CD4-positive, alpha-beta memory T cell (primary cell): Measurements from ENCODE around the gene MPND. TPM values are rescaled to one million over a fixed set of nuclear protein-coding genes. Genes with fewer than 3 reads are reported as not detected.
A peak's percentile ranks its signal among the peaks of the same experiment; 100 is the strongest.

Experiments used
- CTCF ChIA-PET: fragments of 350-600 bp; sonication (Branson Sonifier 250); formaldehyde crosslinking; loops from one replicate; lab custom pipeline; 2021; ENCODE audit warnings: inconsistent platforms; ENCODE audit not compliant: partially characterized antibody; lab: Charles Lee
- POLR2A ChIA-PET: fragments of 350-600 bp; sonication (Branson Sonifier 250); formaldehyde crosslinking; loops from one replicate; lab custom pipeline; 2021; ENCODE audit not compliant: partially characterized antibody; lab: Charles Lee
- DNase-seq, 5 donors: peaks; one replicate each; pipeline versions ENCODE4 v3.0.0 to v3.0.0-alpha.2; 2020 to 2022; ENCODE audit warnings: mixed read lengths in 1 of 5
- H3K27ac ChIP-seq: one replicate; pipeline ENCODE4 v1.7.0; 2013; ENCODE audit warnings: low read depth, low read length
- H3K27me3 ChIP-seq: 2 replicates; pipeline ENCODE4 v1.7.0; 2013; ENCODE audit warnings: mild to moderate bottlenecking, low read length, moderate library complexity; ENCODE audit not compliant: insufficient read depth
- H3K36me3 ChIP-seq: 2 replicates; pipeline ENCODE4 v1.7.0; 2013; ENCODE audit warnings: mild to moderate bottlenecking, low read length, moderate library complexity; ENCODE audit not compliant: insufficient read depth
- H3K4me1 ChIP-seq: 2 replicates; pipeline ENCODE4 v1.7.0; 2013; ENCODE audit warnings: mild to moderate bottlenecking, low read length, moderate library complexity; ENCODE audit not compliant: insufficient read depth
- H3K4me3 ChIP-seq, 2 donors: one replicate each; pipeline ENCODE4 v1.7.0; 2013; ENCODE audit warnings: low read length in 2 of 2, mild to moderate bottlenecking in 1 of 2
- H3K9me3 ChIP-seq, 2 donors: one replicate each; pipeline ENCODE4 v1.7.0; 2013; ENCODE audit warnings: low read length in 2 of 2, control low read depth in 1 of 2; ENCODE audit not compliant: control insufficient read depth in 1 of 2
- H3K27ac Mint-ChIP-seq, 7 donors: one replicate each; pipeline ENCODE4 v1.8.0; 2020 to 2021; ENCODE audit warnings: mixed read lengths in 7 of 7, mild to moderate bottlenecking in 6 of 7, inconsistent platforms in 3 of 7, moderate library complexity in 3 of 7
- H3K27me3 Mint-ChIP-seq, 2 donors: one replicate each; pipeline ENCODE4 v1.8.0; 2020 to 2021; ENCODE audit warnings: mixed read lengths in 2 of 2
- H3K36me3 Mint-ChIP-seq, 2 donors: one replicate each; pipeline ENCODE4 v1.8.0; 2020 to 2021; ENCODE audit warnings: mixed read lengths in 2 of 2, inconsistent platforms in 1 of 2, mild to moderate bottlenecking in 1 of 2
- H3K4me1 Mint-ChIP-seq, 4 donors: one replicate each; pipeline ENCODE4 v1.8.0; 2020 to 2021; ENCODE audit warnings: mixed read lengths in 4 of 4, mild to moderate bottlenecking in 1 of 4
- H3K4me3 Mint-ChIP-seq, 8 donors: one replicate each; pipeline ENCODE4 v1.8.0; 2020 to 2021; ENCODE audit warnings: mixed read lengths in 8 of 8, mild to moderate bottlenecking in 7 of 8, moderate library complexity in 6 of 8, inconsistent platforms in 3 of 8
- H3K9me3 Mint-ChIP-seq, 8 donors: one replicate each; pipeline ENCODE4 v1.8.0; 2020 to 2021; ENCODE audit warnings: mixed read lengths in 8 of 8, mild to moderate bottlenecking in 5 of 8, inconsistent platforms in 3 of 8, moderate library complexity in 1 of 8
- intact Hi-C: fragments of 100-400 bp; cut with micrococcal nuclease; formaldehyde crosslinking; loops from one replicate; pipeline ENCODE4 v1.15.1; 2023
- polyA plus RNA-seq, 2 donors: library from polyadenylated mRNA; unstranded; fragments of 300-500 nt; fragmentation: Illumina TruSeq; gene quantifications; one replicate each; pipeline ENCODE4 v1.2.3, GENCODE V29; 2021
- total RNA-seq, 2 experiments: library from RNA; stranded (reverse); gene quantifications; one replicate each; pipeline ENCODE4 v1.2.3, GENCODE V29; 2021

Gene MPND
- total and polyA plus RNA-seq, 4 experiments from 2014 or later: 3.5 to 27.0 (median 16.9) TPM

- Mint-ChIP-seq H3K27ac (no peak overlapping the region), H3K27me3 (no peaks in the 10 kb centered on the region), H3K9me3 (no peaks in the 10 kb centered on the region), H3K36me3 (peaks cover 7 to 32% of the 10 kb centered on the region in 2 donors), H3K4me3 (no peak overlapping the region), H3K4me1 (peaks cover 0 to 1% (median under 1%) of the 10 kb centered on the region in 4 donors)
- intact Hi-C loops: no loop called here
- POLR2A ChIA-PET: interaction anchor here (0.5 to 1.9 kb wide), 3 partner anchors 19 to 481 kb away, joined by 4 to 7 read pairs (median 4); partner anchors contain the start of genes MPND and SH3GL1
- Histone ChIP-seq H3K36me3 (peaks cover 37% of the 10 kb centered on the region), H3K27ac (no peak overlapping the region), H3K4me1 (no peaks in the 10 kb centered on the region), H3K27me3 (no peaks in the 10 kb centered on the region), H3K9me3 (no peaks in the 10 kb centered on the region), H3K4me3 (no peak overlapping the region)
- CTCF ChIA-PET: interaction anchor here (1.7 kb wide), 1 partner anchor 9 kb away, joined by 9 read pairs; no protein-coding TSS in a partner anchor
- no peak for DNase-seq
These were observed 18.9 kb downstream of the MPND start for GRCh38 chr19:4362101-4362828.

GRCh38 chr19:4362831-4363545 lies 19.6 kb downstream of the MPND start:
- Histone ChIP-seq H3K27ac (no peak overlapping the region), H3K27me3 (no peaks in the 10 kb centered on the region), H3K9me3 (no peaks in the 10 kb centered on the region), H3K4me3 (no peak overlapping the region), H3K36me3 (peaks cover 37% of the 10 kb centered on the region), H3K4me1 (peaks cover 4% of the 10 kb centered on the region)
- H3K4me1 Mint-ChIP-seq: peaks cover 0 to 8% (median 3%) of the 10 kb centered on the region in 4 donors
- H3K9me3 Mint-ChIP-seq: no peaks in the 10 kb centered on the region
- intact Hi-C loops: no loop called here
- no peak for DNase-seq
- H3K27me3 Mint-ChIP-seq: no peaks in the 10 kb centered on the region
- CTCF ChIA-PET: interaction anchor here (1.0 to 1.7 kb wide), 2 partner anchors 10 kb away, joined by 8 to 9 read pairs; no protein-coding TSS in a partner anchor
- POLR2A ChIA-PET: interaction anchor here (0.8 to 1.9 kb wide), 3 partner anchors 19 to 37 kb away, joined by 3 to 7 read pairs (median 4); partner anchors contain the start of genes MPND and SH3GL1
- peaks cover 7 to 32% of the 10 kb centered on the region in 2 donors for H3K36me3 Mint-ChIP-seq
- no peak overlapping the region for H3K4me3 Mint-ChIP-seq
- H3K27ac Mint-ChIP-seq: no peak overlapping the region

- ChIA-PET CTCF (interaction anchor here (1.0 kb wide), 1 partner anchor 11 kb away, joined by 8 read pairs; no protein-coding TSS in a partner anchor), POLR2A (interaction anchor here (0.8 to 1.9 kb wide), 3 partner anchors 20 to 37 kb away, joined by 3 to 7 read pairs (median 4); partner anchors contain the start of genes MPND and SH3GL1)
- no peak overlapping the region for H3K4me3 Mint-ChIP-seq
- no peak overlapping the region for H3K27ac Mint-ChIP-seq
- H3K4me1 ChIP-seq: peaks cover 11% of the 10 kb centered on the region
- H3K36me3 Mint-ChIP-seq: peaks cover 7 to 35% of the 10 kb centered on the region in 2 donors
- H3K27me3 ChIP-seq: no peaks in the 10 kb centered on the region
- no peak for DNase-seq
- H3K36me3 ChIP-seq: peaks cover 37% of the 10 kb centered on the region
- intact Hi-C loops: no loop called here
- H3K27ac ChIP-seq: no peak overlapping the region
- H3K9me3 Mint-ChIP-seq: no peaks in the 10 kb centered on the region
- no peaks in the 10 kb centered on the region for H3K9me3 ChIP-seq
- peaks cover 3 to 14% (median 4%) of the 10 kb centered on the region in 4 donors for H3K4me1 Mint-ChIP-seq
- H3K4me3 ChIP-seq: no peak overlapping the region
- no peaks in the 10 kb centered on the region for H3K27me3 Mint-ChIP-seq
These were observed 20.4 kb downstream of the MPND start for GRCh38 chr19:4363571-4364304.

- no peaks in the 10 kb centered on the region for H3K27me3 ChIP-seq
- Mint-ChIP-seq H3K36me3 (peaks cover 6 to 38% of the 10 kb centered on the region in 2 donors), H3K9me3 (no peaks in the 10 kb centered on the region), H3K27ac (peak overlapping the region in 1 of 7 donors; percentile 18), H3K4me3 (no peak overlapping the region), H3K27me3 (no peaks in the 10 kb centered on the region), H3K4me1 (peaks cover 7 to 28% (median 15%) of the 10 kb centered on the region in 4 donors)
- H3K36me3 ChIP-seq: peaks cover 28% of the 10 kb centered on the region
- no peaks in the 10 kb centered on the region for H3K9me3 ChIP-seq
- H3K4me3 ChIP-seq: no peak overlapping the region
- ChIA-PET CTCF (interaction anchor here (0.8 to 2.6 kb wide), 5 partner anchors 10 to 156 kb away, joined by 3 to 18 read pairs (median 4); partner anchors contain the start of genes CHAF1A and SH3GL1), POLR2A (interaction anchor here (1.4 to 5.2 kb wide), 3 partner anchors 13 to 37 kb away, joined by 4 to 42 read pairs (median 4); partner anchors contain the start of genes CHAF1A and MPND)
- intact Hi-C loops: no loop called here
- H3K4me1 ChIP-seq: peaks cover 26% of the 10 kb centered on the region
- DNase-seq: no peak
- no peak overlapping the region for H3K27ac ChIP-seq
These were observed 22.0 kb downstream of the MPND start for GRCh38 chr19:4365341-4365740.

GRCh38 chr19:4365791-4366665 lies 22.7 kb downstream of the MPND start:
- no peak overlapping the region for H3K4me3 Mint-ChIP-seq
- CTCF ChIA-PET: interaction anchor here (0.8 to 2.6 kb wide), 4 partner anchors 9 to 156 kb away, joined by 3 to 18 read pairs (median 4); partner anchors contain the start of gene CHAF1A
- no peak overlapping the region for H3K27ac ChIP-seq

More at GRCh38 chr19:4365791-4366665, 22.7 kb downstream of the MPND start:
- Mint-ChIP-seq H3K27me3 (no peaks in the 10 kb centered on the region), H3K27ac (peak overlapping the region in 1 of 7 donors; percentile 72), H3K9me3 (no peaks in the 10 kb centered on the region), H3K4me1 (peaks cover 11 to 34% (median 22%) of the 10 kb centered on the region in 4 donors), H3K36me3 (peaks cover 3 to 33% of the 10 kb centered on the region in 2 donors)
- intact Hi-C loops: no loop called here
- Histone ChIP-seq H3K9me3 (no peaks in the 10 kb centered on the region), H3K4me3 (no peak overlapping the region), H3K27me3 (no peaks in the 10 kb centered on the region), H3K4me1 (peaks cover 32% of the 10 kb centered on the region), H3K36me3 (peaks cover 21% of the 10 kb centered on the region)
- POLR2A ChIA-PET: interaction anchor here (0.9 to 5.2 kb wide), 6 partner anchors 10 to 119 kb away, joined by 3 to 42 read pairs (median 4); partner anchors contain the start of genes CHAF1A, MPND, SH3GL1 and YJU2
- no peak for DNase-seq
